Activated CD8-positive, alpha-beta memory T cell treated with anti-CD3 and anti-CD28 coated beads, Interleukin-2, amount 50 U/mL, for 24 hours (primary cell): ENCODE measurements around the gene PRKAG1.

ENCODE experiments used
- DNase-seq: peaks from one replicate; pipeline ENCODE4 v3.0.0-alpha.2; 2020; ENCODE audit errors: extremely low read depth

The PRKAG1 gene

DNA sequence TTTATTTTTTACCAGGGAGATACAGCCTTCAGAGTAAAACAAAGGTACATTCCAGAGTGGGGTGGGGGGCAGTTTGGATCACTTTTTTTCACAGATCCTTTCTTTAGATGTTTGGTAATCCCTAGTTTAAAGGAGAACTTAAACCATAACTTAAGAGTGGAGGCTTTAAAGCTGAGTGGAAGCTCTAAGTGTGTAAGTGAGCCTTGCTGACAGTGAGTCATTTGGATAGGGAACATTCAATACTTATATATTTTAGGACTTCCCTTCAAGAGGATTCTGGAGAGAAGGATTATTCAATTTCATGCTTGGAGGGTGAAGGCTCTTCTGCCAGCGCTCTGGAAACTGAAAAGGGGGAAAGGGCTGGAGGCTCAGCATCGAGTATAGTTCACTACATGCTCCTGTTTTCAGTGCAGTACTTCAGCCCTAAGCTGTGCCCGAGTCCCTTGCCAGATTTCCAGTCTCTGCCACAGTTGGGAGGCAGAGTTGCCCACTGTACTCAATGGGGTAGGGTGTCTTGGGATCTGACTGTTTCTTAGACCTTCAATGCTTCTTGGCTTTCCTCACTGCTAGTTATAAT lies 8.4 kb downstream of the PRKAG1 start:
- DNase-seq, result no peak

DNA sequence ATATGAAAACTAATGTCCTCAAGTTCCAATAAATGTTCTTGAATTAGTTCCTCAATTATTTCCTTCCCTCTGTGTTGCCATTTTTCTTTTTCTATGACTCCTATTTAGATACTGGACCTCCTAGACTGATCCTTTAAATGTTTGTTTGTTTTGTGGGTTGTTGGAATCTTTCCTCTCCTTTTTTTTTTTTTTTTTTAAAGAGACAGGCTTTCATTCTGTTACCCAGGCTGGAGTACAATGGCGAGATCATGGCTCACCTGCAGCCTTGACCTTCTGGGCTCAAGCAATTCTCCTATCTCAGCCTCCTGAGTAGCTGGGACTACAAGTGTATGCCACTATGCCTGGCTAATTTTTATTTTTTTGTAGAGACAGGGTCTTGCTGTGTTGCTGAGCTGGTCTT lies 9.6 kb downstream of the PRKAG1 start:
- no peak for DNase-seq

DNA sequence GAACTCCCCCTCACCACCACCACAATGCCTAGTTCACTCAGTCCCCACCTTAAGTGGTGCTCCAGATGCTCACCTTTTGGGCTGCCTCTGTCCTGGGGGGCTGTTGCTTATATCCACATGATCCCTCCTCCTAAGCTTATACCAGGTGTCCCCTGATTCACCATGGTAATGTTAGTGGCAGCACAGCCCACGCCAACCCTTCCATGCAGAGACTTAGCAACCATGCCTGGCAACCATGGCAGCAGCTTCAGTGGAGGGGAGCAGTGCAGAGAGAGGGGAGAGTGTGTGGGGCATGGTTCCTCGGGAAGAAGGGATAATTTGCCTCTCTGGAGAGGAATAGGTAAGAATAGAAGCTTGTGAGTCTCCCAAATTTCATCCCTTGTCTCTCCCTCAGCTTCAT lies 18.2 kb downstream of the PRKAG1 start:
- no peak for DNase-seq

DNA sequence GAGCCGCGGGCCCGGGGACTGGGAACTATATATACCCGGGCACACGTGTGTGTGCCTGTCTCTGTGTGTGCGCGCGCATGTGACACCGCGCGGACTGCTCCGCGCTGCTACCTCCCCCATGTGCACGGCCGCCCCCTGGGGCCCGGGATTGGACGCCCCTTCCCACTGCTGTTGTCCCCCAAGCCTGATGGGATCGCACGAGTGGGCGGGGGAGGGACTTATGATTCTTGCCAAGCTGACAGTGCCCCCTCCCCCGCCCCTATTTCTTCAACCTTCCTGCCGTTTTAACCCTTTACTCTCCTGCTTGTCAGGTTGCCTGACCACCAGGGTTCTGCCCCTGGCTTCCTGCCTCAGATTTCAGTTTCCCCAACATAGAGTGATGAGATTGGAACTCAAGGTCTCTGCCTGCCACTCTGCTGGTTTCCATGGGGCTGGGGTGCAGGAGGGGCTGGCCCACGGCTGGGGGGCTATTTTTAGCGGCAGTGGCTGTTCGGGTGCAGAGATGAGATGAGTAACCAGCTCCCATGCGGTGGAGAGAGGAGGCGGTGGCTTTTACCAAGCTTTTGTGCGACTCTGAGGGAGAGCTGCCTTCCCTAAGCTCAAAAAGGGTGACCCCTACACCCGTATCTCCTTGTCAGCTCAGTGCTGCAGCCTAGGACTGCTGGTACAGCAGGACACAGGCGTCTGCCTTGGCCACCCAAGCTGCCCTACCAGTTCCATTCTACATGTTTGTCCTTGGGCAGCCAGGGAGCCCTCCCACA lies 19.0 kb downstream of the PRKAG1 start, which contains the start of gene DDN:
TSS of gene DDN (minus strand) at position 5 of the 761 bp plus-strand sequence. CDS start 88 bp downstream, outside the sequence.
- no peak for DNase-seq

DNA sequence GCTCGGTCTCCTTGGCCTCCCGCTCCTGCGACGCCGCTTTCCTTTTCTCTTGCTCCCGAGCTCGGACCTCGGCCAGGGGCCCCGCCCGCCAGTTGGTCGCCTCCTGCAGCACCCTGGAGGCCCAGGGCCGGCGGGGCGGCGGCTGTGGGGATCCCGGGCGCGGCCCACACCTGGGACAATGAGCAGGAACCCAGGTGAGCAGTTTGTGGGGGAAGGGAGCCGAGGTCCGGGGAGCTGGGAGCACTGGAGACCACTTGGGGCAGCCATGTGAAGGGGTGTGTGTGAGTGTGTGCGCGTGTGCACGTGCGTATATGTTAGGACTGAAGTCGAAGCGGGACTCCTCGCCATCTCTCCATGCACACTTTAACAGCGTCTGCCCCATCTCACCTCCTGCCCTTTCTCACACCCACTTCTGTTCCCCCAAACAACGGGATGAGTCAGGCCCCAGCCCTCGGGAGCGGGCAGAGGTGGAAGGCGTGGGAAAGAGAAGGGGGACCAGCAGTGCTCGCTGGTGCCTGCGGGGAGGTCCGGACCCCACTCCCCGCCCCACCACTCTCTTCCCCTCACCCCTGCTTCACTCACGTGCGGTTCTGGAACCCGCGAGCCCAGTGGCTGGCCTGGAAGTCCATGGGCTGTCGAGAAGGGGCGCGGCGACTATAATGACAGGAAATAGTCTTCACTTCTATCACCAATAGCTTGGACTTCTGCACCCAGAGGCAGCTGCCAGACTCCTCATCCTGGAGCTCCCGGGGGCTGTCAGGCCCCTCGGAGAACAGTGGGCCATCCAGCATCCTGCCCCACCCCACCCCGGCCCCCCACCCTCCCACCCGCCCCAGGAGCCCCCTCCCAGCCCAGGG lies 19.9 kb downstream of the PRKAG1 start:
- DNase-seq, result no peak

DNA sequence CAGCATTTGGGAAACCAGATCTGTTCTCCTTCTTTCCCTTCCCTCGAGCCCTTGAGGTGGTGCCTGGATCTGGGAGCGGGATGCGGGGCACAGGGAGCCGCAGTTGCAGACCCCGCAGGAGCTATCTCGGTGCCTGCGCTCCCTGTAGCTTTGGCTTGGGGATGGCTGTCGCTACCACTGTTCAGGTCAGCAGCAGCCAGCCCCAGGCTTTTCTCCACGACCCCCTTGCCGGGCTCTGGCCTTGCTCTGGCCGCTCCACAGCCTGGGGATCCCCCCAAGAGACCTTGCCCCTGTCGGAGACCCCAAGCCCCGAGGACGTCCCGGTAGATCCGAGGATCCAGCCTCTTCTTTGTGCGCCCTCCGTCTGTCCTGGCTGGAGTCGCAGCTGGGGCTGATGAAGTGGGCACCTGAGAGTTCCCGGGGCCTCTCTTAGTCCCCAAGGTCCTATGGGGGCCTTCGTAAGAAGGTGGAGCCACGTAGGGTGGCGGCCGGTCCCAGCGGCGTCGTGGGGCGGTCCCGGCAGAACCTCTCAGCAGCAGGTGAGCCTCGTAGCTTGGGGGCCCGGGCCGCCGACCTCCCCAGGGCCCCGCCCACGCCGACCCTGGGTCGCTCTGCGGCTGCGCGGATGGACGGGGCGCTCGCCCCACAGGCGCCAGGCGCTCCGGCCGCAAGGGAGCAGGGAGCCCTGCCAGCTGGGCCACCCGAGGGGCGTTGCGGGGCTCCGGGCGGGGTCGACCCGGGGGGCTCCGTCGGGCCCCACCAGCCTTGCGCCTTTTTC lies 20.7 kb downstream of the PRKAG1 start:
- no peak for DNase-seq

DNA sequence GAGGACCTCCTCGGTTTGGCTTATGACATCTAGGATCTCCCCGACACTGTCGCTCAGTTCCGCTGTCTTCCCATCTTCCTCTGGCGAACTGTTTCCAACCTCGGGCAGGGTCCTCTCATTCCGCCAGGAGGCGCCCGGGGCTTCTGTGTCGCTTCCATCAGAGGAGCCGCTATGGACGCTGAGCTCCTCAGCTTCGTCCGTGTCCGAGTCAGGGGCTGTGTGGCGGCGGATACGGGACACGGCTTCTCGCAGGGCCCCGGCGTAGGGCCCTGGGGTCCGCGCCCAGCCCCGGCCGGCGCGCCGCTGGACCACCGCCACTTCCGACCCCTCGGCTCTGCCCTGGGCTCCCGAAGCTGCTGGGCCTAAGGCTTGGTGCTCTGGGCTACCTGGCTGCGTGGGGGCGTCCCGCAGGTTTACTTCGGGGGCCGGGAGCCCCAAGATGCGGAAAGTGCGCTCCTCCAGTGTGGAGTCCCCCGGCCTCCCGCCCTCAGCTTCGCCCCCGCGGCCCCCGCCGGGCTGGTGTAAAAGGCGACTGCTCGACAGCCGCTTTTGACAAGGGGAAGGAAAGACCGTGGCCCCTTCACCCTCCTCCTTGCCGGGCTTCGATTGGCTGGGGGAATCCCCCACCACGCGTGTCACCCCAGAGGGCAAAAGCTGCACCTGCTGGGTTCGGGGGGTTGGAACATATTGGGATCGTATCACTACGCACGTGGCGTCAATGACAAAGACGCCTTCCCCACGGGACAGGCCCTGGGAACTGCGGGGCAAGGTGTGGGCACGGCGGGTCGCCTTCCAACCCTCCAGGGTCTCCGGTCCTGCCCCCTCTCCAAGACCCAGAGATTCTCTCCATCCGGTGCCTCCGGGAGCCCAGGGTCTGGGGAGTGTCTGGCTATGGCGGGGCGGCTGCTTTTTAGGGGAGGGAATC lies 21.5 kb downstream of the PRKAG1 start:
- no peak for DNase-seq

DNA sequence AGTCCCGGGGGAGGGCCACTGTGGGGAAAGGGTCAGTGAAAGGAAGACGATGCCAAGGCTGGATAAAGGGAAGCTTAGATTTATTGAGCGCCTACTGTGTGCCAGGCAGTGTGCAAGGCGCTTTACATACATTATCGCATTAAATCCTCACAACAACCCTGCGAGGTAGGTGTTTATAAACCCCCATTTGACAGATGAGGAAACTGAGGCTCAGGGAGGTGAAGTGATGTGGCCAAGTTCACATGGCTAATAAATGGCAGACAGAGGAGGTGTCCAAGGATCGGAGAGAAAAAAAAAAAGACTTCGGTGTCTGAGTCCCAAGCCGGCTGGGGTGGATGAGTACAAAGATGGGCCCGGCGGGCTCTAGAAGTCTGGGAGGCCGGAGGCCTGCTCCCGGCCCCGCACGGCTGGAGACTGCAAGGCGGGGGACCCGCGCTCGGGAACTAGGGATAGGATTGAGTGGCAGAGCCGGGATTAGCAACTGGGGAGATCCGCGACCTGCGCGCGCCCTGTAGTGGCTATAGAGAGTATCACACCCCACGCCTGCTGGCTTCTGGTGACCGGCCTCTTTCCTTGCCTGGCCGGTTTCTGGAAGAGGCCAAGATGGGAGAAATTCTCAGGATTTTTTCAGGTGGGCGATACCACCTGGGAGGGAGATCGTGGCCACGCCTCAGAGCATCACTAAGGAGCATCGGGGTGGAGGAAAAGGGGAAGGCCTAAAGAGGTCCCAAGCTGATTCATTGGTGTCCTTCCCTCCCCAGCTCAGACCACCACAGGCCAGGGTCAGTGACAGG lies 23.3 kb downstream of the PRKAG1 start:
- no peak for DNase-seq

DNA sequence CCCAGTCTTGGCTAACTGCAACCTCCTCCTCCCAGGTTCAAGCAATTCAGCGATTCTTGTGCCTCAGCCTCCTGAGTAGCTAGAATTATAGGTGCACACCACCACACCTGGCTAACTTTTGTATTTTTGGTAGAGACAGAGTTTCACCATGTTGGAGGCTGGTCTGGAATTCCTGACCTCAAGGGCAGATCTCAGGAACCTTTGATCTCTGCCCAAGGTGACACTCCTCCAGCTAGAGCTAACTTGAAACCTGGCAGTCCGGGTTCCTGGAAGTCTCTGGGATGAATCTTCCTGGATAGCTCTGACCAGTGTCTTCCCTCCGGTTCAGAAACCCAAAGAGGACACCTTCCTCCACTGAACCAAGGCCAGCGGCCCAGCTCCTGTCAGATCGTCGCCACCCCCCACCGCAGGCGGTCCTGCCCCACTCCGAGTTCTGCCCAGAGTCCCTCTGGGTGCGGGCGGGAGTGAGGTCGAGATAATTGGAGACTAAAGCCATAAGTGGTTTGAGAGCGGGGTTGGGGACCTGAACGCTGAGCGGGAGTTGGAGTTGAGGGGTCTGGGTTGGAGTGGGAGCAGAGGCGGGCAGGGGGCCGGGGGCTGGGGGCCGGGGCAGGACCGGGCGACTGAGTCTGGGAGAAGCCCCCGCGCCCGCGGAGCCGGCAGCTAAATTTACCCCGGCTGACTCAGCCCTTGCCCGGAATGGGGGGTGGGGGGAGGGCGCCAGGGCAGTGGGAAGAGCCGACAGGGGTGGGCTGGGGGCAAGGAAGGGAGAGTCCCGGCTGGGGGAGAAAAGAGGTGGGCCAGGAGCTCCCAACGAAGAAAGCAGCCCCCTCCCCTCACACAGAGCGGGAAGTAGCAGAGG lies 24.1 kb downstream of the PRKAG1 start:
- DNase-seq, result no peak

DNA sequence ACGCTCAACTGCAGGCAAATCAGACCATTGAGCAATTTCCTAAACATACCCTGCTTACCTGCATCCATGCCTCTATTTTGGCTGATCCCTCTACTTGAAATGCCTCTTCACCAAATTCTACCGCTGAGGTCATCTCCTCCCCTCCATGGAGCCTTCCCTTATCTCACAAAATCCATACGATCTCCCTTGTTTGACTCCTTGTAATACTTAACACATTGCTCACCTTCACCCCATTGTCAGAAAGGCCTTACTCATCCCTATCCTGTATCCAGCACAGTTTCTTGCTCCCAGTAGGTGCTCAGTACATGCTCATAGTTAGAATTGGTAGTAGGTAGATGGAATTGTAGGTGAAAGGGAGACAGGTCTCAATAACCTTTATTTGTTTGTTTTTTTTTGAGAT lies 24.8 kb downstream of the PRKAG1 start:
- no peak for DNase-seq

DNA sequence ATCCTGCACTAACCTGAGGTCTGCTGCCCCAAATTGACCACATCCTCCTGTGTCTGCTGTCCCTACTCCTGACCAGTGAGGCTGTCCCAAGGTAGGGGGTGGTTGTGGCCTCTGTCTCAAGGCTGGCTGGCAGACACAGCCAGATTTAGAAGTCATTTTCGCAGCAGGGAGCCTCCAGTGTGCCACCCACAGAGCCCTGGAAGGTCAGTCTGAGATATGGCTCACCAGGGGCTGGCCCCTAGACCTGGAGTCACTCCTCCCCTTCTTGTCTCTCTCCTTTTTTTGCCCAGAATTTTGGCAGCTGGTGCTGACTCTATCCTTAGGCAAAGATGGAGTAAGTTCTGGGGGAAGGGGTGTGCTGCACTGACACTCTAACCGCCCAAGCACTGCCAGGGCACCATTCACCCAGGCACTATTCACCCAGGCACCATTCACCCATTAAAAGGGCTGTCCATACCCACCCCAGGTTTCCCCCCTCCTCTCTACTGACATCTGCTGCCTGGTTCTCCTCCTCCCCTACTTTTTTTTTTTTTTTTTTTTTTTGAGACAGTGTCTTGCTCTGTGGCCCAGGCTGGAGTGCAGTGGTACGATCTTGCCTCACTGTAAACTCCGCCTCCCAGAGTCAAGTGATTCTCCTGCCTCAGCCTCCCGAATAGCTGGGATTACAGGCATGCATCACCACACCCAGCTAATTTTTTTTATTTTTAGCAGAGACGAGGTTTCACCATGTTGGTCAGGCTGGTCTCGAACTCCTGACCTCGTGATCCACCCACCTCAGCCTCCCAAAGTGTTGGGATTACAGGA lies 27.1 kb downstream of the PRKAG1 start:
- DNase-seq, result no peak

DNA sequence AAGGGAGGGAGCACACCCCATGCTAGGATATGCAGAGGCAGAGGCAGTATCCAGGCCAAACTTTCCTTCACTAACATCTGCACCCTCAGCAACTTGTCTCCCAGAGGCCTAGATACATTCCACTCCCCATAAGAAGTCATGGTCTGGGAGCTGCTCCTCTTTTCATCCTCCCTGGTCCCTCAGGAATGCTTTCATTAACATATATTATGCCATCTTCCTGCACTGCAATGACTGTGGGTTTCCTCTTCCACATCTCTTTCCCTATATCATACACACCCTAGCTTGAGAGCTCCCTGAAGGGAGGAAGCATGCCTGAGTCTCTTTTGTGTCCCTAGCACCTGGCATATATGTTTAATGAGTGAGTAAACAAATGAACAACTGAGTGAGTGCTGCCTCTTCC lies 28.0 kb downstream of the PRKAG1 start:
- DNase-seq, result no peak

DNA sequence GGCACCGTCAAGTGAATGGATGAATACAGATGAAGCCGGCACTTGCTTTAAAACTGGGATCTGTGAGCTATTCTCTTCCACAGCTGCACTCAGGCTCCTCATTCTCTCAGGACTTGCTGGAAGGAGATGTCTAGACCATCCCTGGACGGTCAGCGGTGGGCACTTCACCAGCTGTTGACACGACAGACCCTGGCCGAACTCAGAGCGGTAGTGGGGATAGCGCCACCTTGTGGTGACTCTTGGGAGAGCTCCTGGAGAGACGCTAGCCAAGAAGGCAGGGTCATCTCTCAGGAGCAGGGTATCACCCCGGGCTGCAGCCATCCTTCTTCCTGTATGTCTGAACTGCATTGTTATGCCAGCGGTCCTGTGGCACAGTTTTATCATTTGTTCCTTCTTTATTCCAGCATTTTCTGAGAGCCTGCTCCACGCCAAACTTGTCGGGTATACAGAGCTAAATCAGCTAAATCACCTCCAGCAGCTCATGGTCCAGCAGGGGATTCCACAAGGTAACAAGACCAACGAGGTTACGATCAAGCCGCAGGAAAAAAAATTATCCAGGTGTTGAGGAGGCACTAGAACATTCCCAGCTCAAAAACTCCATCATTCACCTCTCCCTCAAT lies 30.4 kb downstream of the PRKAG1 start:
- no peak for DNase-seq

DNA sequence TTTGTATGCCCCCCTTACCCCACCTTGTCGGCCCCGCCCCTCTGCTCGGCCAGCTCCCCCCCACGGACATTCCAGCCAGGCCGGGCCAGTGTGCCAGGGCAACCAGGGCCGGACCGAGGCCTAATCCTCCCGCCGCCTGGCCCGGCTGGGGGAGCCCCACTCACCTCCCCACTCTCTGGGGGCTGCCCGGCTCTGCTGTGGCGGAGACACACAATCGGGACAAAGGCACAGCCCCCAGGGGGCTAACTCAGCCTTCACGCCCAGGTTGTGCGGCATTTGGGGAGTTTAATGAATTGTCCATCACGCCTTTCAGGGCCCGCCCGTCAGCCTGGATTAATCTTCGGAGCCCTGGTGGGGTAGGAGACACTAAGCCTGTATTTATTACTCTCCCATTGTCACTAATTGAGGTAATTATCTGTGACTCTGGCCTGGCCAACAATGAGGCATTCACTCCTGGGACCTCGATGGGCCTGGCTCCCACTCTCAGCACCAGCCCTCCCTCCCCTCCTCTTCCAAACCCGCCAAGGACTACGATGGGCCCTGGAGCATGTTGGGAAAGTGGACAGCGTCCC lies 31.8 kb downstream of the PRKAG1 start:
- no peak for DNase-seq

DNA sequence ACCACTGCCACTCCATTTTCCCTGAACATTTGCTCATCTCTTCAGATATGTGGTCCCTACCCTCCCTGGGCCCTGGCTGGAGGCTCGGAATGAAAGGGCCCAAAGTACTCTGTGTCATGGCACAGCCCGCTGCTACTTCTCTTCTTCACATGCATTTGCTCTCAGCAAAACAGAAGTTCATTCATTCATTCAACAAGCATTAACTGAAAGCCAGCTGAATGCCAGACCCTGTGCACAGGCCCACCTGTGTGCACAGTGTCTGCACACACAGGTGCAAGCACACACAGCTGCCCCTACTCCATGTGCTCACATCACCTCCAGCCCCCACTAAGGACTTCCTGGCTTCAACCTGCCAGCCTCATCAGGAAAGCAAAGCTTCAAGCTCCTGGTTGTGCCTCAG lies 32.7 kb downstream of the PRKAG1 start:
- DNase-seq, result no peak

DNA sequence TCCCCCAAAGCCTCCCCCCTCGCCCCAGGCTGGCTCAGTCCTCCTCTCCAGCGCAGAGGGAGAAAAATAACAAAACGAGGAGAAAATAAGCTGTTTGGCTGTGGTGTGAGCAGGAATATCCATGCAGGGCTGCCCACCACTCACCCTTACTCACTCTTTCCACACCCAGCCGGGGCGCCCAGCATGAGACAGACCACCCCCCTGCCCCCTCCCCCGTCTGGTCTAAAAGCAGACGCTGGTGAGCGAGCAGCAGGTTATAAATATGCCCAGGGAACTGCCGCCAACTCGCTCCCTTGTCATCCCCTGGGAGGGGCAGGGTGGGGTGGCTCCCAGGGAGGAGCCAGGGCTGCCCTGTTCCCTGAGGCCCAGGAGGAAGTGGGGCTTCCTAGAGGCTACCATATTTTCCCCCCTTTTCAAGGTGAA lies 33.1 kb downstream of the PRKAG1 start:
- no peak for DNase-seq

DNA sequence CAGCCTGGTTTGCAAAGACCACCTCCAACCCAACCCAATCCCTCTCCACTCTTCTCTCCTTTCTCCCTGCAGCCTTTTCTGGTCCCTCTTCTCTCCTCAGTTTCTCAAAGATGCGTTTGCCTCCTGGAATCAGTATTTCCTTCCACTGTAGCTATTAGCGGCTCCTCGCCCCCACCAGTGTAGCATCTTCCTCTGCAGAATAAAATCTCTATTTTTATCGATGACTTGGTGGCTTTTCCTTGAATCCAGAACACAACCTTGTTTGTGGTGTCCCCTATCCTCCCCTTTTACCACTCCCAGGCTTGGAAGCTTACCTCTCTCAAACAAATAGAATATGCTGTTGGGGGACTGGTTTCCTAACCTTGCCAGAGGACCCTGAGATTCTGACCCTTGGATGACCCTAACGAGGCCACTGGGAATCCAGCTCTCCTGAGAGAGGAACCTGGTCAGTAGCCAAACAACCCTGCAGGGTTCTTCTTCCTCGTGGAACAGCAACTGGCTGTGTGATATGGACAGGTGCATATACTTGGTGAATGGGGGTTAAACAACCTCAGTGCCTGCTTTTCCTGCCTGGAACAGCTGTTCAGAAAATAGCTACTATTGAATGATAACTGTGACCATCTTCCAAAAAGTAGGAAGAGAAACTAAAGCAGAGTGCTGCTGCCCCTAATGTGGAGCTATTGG lies 36.0 kb downstream of the PRKAG1 start:
- DNase-seq, result no peak
